Erythroblast (primary cell): ENCODE results near the gene DLG3.

Experiments
- GATA1 ChIP-seq: IDR thresholded peaks from 2 replicates; pipeline ENCODE4 v1.6.1; 2011; ENCODE audit warnings: low read depth, mild to moderate bottlenecking, control low read depth, low read length, moderate library complexity
- POLR2A ChIP-seq: IDR thresholded peaks from 2 replicates; pipeline ENCODE4 v1.6.1; 2011; ENCODE audit warnings: mild to moderate bottlenecking, low read length

GRCh38 chrX:70446380-70447350, 2.0 kb downstream of the DLG3 start:
- TF ChIP-seq POLR2A: no peak
- TF ChIP-seq GATA1: no peak
